ENCODE measurements around the gene VPS13C. TPM values are rescaled to one million over a fixed set of nuclear protein-coding genes. Genes with fewer than 3 reads are reported as not detected.

The VPS13C gene
- 65.6 TPM for total RNA-seq

DNA sequence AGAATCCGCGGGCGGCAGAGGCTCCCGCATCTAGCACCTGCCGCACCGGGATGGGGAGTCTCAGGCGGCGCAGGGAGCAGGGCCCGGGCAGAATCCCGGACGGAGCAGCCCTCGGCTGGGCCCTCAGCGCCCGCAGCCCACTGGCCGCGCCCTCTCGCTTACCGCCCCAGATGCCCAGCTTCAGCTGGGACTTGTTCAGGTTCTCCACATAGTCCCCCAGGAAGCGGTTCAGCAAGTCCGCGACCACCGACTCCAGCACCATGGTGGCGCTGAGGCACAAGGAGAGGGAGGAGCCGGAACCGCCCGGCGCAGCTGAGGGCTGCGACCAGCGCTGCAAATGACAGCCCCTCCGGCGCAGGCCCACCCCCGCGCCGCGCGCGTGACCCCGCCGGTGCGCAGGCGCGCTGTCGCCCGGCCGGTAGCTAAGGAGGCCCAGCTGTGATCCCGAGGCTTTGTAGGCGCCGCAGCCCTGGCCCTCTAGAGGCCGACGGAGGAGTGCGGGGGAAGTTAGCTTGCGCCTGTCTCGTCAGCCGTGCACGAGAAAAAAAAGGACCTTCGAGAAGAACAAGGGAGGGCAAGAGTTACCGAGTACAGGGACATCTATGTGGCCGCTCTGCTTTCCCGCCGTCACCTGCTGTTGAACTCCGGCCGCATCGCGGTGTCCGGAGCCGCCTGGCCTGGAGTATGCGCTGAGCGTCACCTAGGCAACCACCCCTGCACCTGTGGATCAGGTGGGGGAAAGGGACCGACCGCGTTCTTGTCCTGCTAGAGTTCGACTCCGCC is at the start of gene VPS13C:
Gene VPS13C, minus strand, starts transcription at position 335 of the 783 bp plus-strand sequence. Its CDS starts 73 bp downstream, at position 262.
- DNase-seq (ENCODE audit: low spot score) = peak; percentile 94

DNA sequence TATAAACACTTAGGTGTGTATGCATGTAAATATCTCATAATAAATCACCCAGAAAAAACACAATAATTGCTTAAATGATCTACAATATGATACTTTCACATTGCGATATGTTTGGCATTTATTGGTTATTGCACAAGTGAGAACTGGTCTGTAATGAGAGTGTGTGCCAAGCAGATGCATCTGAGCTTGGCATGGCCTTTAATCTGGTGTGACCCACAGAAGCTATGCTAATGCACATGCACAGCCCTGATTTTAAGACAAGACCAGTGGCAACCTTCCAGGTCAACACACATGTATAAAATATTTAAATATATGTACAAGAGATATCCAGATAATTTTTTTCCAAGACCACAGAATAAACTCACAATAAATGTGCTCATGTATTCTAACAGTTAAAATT is 49.2 kb upstream of the VPS13C start:
- DNase-seq (ENCODE audit: low spot score) = no peak

GRCh38 chr15:62108411-62108810 is 48.2 kb upstream of the VPS13C start:
- no peak for DNase-seq (ENCODE audit: low spot score)

- DNase-seq (ENCODE audit: low spot score) = no peak
These were observed 47.4 kb upstream of the VPS13C start for GRCh38 chr15:62107571-62108121.

- no peak for DNase-seq (ENCODE audit: low spot score)
These were observed 45.8 kb upstream of the VPS13C start for GRCh38 chr15:62106096-62106495.

- no peak for DNase-seq (ENCODE audit: low spot score)
These were observed 45.0 kb upstream of the VPS13C start for GRCh38 chr15:62105266-62105665.

DNA sequence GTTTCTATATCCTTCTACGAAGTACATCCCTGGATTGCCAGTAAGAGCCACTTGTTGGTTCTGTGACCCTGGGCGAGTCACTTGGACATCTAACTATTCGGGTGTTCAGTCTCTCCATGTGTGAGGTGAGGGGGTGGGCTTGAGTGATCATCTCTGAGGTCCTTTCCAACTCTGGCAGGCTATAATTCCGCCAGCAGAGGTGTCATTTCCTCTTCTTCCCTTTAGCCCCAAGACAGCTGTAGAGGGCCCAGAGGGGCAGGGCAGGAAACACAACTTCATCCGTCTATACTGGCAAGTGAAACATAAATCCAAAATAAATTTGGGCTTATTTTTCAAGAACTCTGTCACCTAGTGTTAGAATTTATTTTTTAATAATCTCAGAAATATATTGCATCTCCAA is 44.6 kb upstream of the VPS13C start:
- DNase-seq (ENCODE audit: low spot score) = no peak

GRCh38 chr15:62104401-62104800 is 44.2 kb upstream of the VPS13C start:
- DNase-seq (ENCODE audit: low spot score) = no peak

DNA sequence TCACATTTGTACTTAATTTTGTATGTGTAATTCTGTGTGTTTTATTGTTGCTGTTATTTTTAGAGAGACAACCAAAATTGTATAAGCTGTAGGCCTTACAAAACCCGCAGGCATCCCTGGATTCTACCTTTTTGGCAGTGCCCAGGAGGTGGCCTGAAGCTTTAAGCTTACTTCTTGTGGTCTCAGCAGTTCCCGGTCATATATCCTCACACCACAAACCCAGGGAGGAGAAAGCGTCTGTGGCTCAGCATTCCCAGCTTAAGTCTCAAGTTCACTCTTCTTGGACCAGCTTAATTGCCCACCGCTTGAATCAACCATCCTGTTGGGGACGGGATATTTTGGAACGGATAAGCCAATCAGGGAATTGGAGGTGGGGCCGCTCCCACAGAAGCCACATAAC is 43.2 kb upstream of the VPS13C start:
- no peak for DNase-seq (ENCODE audit: low spot score)

GRCh38 chr15:62099094-62099601 is 38.9 kb upstream of the VPS13C start:
- DNase-seq (ENCODE audit: low spot score) = no peak

GRCh38 chr15:62094388-62094787 is 34.1 kb upstream of the VPS13C start:
- DNase-seq (ENCODE audit: low spot score) = no peak

DNA sequence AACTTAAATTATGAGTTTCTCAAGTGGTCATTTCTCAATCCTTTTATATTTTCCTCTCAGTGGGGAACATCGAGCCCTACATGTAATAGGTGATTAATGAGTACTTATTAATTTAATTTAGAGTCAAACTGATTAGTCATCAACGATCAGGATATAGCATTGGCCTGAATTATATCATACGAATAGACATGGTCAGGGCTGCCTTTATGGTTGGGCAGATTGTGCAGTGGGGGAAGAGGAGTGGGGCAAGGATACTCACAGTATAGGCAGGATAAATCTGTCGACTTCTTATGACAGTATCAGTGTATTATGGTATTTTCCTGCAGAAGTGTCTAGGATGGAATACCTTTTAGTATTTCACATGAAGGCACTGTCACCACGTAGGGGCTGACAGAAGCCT is 33.6 kb upstream of the VPS13C start:
- DNase-seq (ENCODE audit: low spot score) = no peak

- DNase-seq (ENCODE audit: low spot score) = no peak
These were observed 30.7 kb upstream of the VPS13C start for GRCh38 chr15:62090988-62091387.

DNA sequence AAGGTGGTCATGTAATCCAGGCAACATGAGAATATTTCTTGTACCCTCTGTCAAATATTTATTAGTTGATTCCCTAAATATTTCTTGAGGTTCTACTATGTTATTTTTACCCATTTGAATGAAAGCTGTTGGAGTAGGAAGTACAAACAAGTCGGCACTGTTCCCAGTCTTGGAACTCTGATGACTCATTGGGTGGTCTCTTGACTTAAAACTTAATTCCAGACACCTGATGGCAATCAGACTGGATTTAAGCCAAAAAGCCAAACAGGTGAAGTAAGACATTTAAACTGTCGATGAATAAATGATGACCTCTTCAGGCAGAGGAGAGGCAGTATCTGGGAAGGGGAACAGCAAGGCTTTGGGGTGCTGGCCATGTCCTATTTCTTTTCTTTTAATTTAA is 29.4 kb upstream of the VPS13C start:
- no peak for DNase-seq (ENCODE audit: low spot score)

DNA sequence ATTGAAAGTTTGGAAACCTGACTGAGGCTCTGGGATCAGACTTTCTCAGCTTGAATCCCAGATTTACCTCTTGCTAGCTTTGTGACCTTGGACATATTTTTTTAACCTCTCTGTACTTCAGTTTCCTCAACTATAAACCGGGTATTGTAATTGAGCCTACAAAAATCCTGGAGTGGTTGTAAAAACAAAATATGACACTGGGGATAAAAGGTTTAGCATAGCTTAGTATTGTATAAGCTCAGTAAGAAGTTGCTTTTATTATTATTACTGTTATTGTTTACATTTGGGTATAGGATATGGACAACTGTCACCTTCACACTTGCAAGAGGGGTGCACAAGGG is 28.1 kb upstream of the VPS13C start:
- no peak for DNase-seq (ENCODE audit: low spot score)

DNA sequence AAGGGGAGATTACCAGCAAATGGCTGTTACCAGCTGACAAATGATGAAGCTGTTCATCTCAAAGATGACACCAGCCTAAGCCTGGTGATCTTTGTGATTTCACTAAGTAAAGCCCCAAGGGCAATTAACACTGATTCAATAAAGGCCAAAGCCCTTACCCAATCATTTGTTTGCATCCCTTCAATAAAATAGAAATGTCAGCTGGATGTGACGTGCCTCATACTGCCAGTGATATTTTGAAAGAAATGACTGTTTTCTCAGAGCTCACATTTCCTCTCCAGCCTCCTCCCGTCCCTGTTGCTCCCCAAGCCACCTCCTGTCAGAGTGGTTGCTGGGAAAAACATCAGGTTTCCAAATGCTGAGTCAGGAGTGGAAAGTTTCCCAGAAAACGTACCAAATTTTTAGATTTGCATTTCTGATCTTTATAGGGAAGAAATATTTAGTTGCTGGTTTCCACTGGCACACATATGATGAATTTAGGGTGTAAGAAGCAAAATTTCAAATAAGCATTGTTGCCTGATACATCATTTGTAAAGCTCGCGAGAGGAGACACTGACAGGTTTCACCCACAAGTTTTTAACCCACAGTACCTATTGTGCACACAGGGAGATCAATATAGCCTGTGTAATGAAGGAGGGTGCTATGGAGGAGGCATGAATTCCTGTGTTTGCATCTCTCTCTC is 27.6 kb upstream of the VPS13C start:
- no peak for DNase-seq (ENCODE audit: low spot score)

DNA sequence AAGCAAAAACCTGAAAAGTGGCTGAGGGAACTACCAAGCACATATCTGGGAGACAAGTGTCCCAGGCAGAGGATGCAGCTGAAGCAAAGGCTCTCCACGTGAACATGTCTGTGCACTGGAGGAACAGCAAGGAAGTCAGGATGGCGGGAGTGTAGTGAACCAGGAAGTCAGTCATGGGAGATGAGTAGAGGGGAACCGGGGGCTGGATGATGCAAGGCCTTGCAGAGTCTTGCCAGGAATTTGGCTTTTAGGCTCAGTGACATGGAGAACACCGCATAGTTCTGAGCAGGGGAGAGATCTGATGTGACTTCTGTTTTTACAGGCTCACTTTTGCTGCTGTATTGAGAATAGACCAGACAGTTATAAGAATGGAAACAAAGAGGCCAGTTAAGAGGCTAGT is 25.5 kb upstream of the VPS13C start:
- no peak for DNase-seq (ENCODE audit: low spot score)

DNA sequence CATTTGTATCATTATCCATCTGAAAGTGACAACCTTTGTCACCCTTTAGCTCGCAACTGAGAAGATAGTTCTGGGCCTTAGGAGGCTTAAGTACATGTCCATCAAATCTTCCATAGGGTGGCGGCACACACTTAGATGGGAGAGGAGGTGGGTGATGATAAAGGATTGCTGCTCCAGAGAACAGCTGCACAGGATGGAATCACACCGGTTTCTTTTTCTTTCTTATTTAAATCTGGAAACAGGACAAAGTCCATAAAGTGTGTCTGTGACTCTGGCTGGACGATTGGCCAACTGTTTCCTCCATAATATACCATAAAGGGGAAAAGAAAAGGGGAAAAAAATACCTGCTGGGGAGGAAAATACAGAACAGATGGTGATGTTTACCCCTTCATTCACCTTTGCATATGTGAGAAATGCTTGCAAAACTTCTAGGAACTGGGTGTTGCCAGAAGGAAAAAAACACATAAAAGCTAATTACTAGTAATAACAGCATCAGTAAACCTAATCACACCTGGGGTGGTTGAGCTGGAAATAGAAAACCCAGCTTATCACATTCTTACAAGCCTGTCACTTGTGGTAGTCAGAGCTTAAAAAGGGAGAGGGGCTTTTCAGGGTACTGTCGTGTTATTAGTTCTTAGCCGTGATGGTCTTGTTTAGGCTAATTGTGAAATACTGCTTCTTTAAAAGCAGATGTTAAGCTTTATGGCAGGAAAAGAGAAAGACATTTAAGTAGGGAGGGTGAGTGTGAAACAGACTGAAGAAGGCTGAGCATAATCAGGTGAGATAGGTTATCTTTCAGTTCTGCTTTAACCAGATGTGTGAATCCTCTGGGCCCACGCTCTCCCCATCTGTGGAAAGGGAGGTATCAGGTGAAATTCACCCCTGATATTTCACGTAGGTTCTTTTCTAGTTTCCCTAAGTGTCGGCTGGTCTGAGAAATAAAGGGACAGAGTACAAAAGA is 23.2 kb upstream of the VPS13C start:
- no peak for DNase-seq (ENCODE audit: low spot score)

GRCh38 chr15:62079594-62079993 is 19.3 kb upstream of the VPS13C start:
- DNase-seq (ENCODE audit: low spot score) = no peak

- no peak for DNase-seq (ENCODE audit: low spot score)
These were observed 15.5 kb upstream of the VPS13C start for GRCh38 chr15:62075595-62076277.

- DNase-seq (ENCODE audit: low spot score) = no peak
These were observed 11.6 kb upstream of the VPS13C start for GRCh38 chr15:62071711-62072308.

Data from mucosa of gallbladder (tissue), 1 donor.